Amniotic stem cell (primary cell): ENCODE results near the gene SLC27A5.

Experiments
- DNase-seq: peaks from one replicate; lab custom pipeline; 2025; lab: John Stamatoyannopoulos, UW

Gene SLC27A5, protein sequence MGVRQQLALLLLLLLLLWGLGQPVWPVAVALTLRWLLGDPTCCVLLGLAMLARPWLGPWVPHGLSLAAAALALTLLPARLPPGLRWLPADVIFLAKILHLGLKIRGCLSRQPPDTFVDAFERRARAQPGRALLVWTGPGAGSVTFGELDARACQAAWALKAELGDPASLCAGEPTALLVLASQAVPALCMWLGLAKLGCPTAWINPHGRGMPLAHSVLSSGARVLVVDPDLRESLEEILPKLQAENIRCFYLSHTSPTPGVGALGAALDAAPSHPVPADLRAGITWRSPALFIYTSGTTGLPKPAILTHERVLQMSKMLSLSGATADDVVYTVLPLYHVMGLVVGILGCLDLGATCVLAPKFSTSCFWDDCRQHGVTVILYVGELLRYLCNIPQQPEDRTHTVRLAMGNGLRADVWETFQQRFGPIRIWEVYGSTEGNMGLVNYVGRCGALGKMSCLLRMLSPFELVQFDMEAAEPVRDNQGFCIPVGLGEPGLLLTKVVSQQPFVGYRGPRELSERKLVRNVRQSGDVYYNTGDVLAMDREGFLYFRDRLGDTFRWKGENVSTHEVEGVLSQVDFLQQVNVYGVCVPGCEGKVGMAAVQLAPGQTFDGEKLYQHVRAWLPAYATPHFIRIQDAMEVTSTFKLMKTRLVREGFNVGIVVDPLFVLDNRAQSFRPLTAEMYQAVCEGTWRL

DNA sequence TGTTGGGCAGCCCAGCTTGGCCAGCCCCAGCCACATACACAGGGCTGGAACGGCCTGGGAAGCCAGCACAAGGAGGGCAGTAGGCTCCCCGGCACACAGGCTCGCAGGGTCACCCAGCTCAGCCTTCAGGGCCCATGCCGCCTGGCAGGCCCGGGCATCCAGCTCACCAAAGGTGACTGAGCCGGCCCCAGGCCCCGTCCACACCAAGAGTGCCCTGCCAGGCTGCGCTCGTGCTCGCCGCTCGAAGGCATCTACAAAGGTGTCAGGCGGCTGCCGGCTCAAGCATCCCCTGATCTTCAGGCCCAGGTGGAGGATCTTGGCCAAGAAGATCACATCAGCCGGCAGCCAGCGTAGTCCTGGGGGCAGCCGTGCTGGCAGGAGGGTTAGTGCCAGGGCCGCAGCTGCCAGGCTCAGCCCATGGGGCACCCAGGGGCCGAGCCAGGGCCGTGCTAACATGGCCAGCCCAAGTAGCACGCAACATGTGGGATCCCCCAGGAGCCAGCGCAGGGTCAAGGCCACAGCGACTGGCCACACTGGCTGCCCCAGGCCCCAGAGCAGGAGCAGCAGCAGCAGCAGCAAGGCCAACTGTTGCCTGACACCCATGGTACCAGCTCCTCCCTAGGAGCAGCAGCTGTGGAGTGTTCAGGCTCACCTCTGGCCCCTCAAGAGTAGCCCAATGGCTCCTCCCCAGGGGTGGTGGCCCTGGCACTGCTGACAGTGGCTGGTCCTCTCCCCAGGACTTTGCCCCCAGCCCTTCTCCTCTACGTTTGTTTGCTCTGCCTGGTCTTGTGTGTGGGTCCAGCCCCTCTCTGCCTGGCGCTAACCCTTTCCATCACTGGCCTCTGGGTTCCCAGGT is at the start of gene SLC27A5:
TSS of gene SLC27A5 (minus strand) at position 640 of the 856 bp plus-strand sequence. CDS start at position 603, 37 bp downstream.
- no peak for DNase-seq

- no peak for DNase-seq
Measured at GRCh38 chr19:58560921-58561320, 49.1 kb upstream of the SLC27A5 start.

GRCh38 chr19:58560007-58560887 is 48.5 kb upstream of the SLC27A5 start:
- no peak for DNase-seq

DNA sequence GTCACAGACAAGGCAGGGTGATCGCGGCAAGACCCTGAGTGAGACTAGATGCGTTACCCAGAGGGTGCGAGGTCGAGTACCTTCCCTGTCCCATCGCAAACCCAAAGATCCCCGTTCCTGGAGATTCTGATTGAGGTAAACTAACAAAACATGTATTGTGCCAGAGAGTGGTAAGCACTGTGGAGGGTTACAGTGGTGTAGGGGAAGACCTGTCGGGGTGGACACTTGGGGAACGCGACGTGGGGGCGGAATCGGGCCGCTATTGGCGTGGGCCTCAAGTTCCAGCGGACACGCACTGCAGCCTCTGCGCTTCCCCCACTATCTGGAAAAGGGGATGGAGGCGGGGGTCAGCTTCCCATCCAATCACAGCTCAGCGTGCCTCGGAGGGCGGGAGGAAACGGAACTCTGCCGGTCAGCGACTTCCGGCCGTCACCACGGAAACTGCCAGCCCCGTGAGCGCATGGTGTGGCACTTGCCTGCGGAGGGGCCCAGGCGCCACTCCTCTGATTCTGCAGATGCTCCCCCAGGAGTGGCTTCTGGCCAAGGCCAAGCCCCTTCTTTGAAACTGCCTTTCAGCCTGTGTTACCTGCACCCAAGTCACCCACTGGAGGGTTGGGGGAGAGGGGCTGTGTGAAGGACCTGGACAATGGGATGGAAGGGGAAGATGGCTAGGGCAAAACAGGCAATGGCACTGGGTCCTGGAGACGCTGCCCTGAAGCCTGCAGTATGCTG is 47.6 kb upstream of the SLC27A5 start:
- no peak for DNase-seq

GRCh38 chr19:58558623-58559274 is 47.0 kb upstream of the SLC27A5 start:
- no peak for DNase-seq

GRCh38 chr19:58558066-58558622 is 46.4 kb upstream of the SLC27A5 start, which contains the start of gene UBE2M:
TSS of gene UBE2M (minus strand) at chr19:58558611. CDS start at chr19:58558381, 230 bp downstream.
- DNase-seq, result no peak

GRCh38 chr19:58557221-58558065 is 45.7 kb upstream of the SLC27A5 start:
- no peak for DNase-seq

GRCh38 chr19:58556622-58557220 is 44.9 kb upstream of the SLC27A5 start:
- no peak for DNase-seq

- no peak for DNase-seq
Measured at GRCh38 chr19:58555920-58556621, 44.3 kb upstream of the SLC27A5 start.

GRCh38 chr19:58555369-58555885 is 43.6 kb upstream of the SLC27A5 start:
- no peak for DNase-seq

DNA sequence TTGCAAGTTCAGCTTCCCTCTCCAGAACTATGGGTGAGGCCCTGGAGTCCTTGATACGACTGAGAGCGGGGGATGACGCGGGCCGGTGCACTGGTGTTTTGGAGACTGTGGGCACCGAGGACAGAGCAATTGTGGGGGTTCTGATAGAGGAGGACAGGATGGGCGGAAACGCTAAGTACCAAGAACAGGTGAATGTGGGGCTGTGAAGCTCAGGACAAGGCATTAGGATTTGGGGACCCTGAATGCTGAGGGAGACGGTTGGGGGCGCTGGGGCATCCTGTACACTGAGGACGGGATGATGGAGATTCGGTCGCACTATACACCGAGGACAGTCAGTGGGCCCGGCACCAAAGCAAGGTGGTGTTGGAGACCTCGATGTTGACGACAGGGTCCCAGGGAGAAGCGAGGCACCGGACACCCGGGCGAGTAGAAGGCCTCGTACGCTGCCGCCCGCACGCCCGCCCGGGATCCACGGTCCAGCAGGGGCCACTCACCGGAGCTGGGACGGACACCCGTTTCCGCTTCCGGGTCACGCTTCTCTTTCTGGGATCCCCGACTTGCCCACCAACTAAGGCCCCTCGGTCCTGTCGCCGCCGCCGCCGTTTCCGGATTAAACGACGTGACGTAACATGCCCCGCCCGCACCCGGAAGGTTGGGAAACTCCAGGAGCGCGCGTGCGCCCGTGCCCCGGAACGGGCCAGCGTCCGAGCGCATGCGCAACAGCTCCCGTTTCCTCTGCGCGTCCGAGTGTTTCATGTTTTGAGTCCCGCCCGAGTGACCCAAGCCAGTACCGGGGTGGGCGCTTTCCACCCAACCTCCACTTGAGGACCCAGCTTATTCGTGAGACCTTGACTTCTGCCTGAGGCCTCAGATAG is 42.9 kb upstream of the SLC27A5 start, which contains the start of gene CHMP2A:
TSS of gene CHMP2A (minus strand) at position 612 of the 875 bp plus-strand sequence. CDS start 893 bp downstream, outside the sequence.
- DNase-seq, result no peak

DNA sequence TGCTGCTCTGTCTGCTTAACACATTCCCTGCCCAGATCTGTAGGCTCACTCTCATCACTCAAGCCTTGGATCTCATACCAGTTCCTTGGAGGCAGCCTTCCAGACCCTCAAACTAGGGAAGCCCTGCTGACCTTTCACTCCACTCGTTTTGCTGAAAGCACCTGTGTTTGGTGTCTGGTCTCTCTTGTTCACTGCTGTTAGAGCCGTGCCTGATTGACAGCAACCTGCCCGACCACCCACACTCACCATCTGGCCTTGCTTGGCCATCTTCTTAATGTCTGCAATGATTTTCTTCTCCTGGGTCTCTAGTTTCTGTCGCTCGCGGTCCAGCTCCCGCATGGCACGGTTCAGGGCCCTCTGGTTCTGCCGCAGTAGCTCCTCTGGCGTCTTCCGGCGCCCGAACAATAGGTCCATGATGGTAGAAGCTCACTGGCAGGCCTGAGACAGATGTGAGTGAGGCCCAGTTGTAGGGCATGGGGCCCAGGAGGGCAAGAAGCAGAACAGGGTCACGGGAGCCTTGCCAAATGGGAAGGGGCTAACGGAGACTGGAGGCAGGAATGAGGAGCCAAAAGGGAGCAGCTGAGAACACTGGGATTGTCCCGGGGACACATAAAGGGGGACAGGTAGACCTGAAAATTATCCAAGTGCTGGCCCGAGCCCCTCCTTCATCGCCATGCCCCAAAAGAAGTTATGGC is 42.2 kb upstream of the SLC27A5 start:
- DNase-seq, result no peak

DNA sequence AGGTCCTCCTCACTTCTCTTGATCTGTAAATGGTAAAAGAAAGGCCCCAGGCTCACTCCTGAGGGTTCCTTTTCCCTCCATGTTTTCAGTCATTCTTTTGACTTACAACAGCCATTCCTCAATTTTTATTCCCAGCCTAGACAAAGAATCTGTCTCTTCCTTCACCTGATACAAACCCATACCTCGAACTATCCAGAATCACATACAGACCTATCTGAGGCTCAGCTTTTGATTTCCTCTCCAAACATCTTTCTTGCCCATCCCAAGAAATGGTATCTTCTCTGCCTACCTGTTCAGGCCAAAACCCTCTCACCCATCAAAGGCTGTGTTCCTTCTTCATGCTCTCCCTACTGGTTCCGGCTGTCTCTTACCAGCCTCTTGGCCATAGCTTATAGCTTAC is 40.9 kb upstream of the SLC27A5 start:
- no peak for DNase-seq

DNA sequence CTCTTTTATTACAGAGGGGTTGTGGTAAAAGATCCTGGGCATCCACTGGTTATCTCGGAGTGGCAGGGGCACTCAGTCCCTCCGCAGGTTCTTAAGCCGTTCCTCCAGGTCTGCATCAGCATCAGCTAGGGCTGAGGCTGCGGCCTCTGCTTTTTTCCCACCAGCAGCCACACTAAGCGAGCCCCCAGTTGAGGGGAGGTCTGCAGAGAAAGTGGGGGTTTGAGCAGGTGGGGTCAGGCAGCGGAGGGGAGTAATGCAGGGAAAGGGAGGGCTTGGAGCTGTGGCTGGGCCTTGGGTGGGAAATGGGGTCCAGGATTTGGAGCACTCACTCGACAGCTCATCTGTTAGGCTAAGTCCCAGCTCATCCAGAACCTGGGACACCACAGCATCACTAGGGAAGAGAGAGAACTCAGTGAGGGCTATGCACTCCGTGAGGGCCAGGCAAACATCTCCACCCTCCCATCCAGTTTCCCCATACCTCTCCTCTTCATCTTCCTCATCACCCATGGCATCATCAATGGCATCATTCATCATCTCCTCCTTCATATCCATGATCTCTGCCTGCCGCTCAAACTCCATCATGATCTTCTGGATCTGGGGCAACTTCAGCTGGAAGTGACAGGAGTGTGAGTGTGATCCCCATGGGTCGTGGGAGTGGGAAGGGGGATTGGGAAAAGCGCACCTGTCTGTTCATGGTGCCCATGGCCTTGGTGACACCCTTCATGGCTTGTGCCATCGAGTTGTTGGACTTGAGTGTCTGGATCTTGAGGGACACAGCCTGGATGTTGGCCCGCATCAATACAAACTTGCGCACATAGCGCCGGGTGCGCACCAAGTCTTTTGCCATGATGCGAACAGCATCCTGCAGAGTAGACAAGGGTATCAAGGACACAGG is 40.0 kb upstream of the SLC27A5 start:
- DNase-seq, result no peak

DNA sequence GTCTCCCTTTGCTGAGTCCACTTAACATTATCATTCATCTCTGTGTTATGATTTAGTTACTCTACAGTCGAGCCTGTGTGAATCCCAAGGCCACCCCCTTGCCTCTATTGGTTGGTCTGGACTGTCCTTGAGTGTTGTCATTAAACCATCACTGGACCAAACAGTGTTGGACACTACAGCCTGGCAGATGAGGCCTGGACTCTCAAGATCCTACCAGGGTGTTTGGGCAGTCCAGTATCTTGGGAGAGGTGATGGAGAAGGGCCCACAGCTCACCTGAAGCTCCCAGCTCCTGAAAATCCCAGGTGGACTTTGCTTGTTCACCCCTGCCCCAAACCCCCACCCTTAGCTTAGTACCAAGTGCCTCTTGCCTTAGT is 39.3 kb upstream of the SLC27A5 start:
- DNase-seq, result no peak
